OCI-LY1 (cell line): ENCODE measurements around the gene SELP.

Source experiments
- H2AFZ ChIP-seq: fragments of 200-600 bp; sonication (generic), shearing (Covaris generic); 2 replicates; pipeline ENCODE4 v1.6.0; 2014; ENCODE audit warnings: antibody characterized with exemption, mild to moderate bottlenecking, low read length
- H3F3A ChIP-seq: fragments of 200-600 bp; sonication (generic), shearing (Covaris generic); 2 replicates; pipeline ENCODE4 v1.6.0; 2014; ENCODE audit warnings: mild to moderate bottlenecking, antibody characterized with exemption, low read length, moderate library complexity; ENCODE audit not compliant: insufficient read depth
- H3K27ac ChIP-seq: fragments of 200-600 bp; sonication (generic); 2 replicates; pipeline ENCODE4 v1.5.1; 2014; ENCODE audit warnings: low read length, mixed run types, mild to moderate bottlenecking, low read depth; ENCODE audit not compliant: poor library complexity, severe bottlenecking
- H3K27me3 ChIP-seq: fragments of 200-600 bp; sonication (generic); 2 replicates; pipeline ENCODE4 v1.6.0; 2014; ENCODE audit warnings: antibody characterized with exemption, mild to moderate bottlenecking, low read length, moderate library complexity; ENCODE audit not compliant: insufficient read depth
- H3K36me3 ChIP-seq: fragments of 200-600 bp; sonication (generic); 2 replicates; pipeline ENCODE4 v1.6.1; 2014; ENCODE audit warnings: mild to moderate bottlenecking, antibody characterized with exemption, low read length, moderate library complexity, mixed read lengths; ENCODE audit not compliant: insufficient read depth
- H3K4me1 ChIP-seq: fragments of 200-600 bp; sonication (generic); 2 replicates; pipeline ENCODE4 v1.5.1; 2014; ENCODE audit warnings: mild to moderate bottlenecking, low read length, moderate library complexity; ENCODE audit not compliant: insufficient read depth, severe bottlenecking
- H3K4me2 ChIP-seq: fragments of 200-600 bp; sonication (generic), shearing (Covaris generic); 2 replicates; pipeline ENCODE4 v1.6.1; 2014; ENCODE audit warnings: low read length
- H3K4me3 ChIP-seq: fragments of 200-600 bp; sonication (generic); 2 replicates; pipeline ENCODE4 v1.5.1; 2014; ENCODE audit warnings: low read length, low read depth, mild to moderate bottlenecking, mixed read lengths; ENCODE audit not compliant: poor library complexity, severe bottlenecking
- H3K79me2 ChIP-seq: fragments of 200-600 bp; shearing (Covaris generic); 2 replicates; pipeline ENCODE4 v1.6.1; 2016; ENCODE audit warnings: mixed run types, low read length, mixed read lengths; ENCODE audit not compliant: insufficient read depth
- H3K9ac ChIP-seq: fragments of 200-600 bp; sonication (generic), shearing (Covaris generic); 2 replicates; pipeline ENCODE4 v1.6.1; 2014; ENCODE audit warnings: mild to moderate bottlenecking, low read length, mixed read lengths
- H3K9me2 ChIP-seq: fragments of 200-600 bp; sonication (generic), shearing (Covaris generic); 2 replicates; pipeline ENCODE4 v1.6.1; 2014; ENCODE audit warnings: low read depth, mild to moderate bottlenecking, low read length, mixed read lengths
- H3K9me3 ChIP-seq: fragments of 200-600 bp; shearing (Covaris generic); 2 replicates; pipeline ENCODE4 v1.6.1; 2014; ENCODE audit warnings: low read length, mixed read lengths
- H4K20me1 ChIP-seq: fragments of 200-600 bp; sonication (generic), shearing (Covaris generic); 2 replicates; pipeline ENCODE4 v1.6.0; 2016; ENCODE audit warnings: mild to moderate bottlenecking, low read length; ENCODE audit not compliant: insufficient read depth
- CTCF ChIP-seq: fragments of 200-600 bp; sonication (generic), shearing (Covaris generic); IDR thresholded peaks from 2 replicates; pipeline ENCODE4 v1.5.1; 2017; ENCODE audit warnings: mild to moderate bottlenecking, antibody characterized with exemption, low read length, moderate library complexity, mixed read lengths
- EZH2 ChIP-seq: fragments of 200-600 bp; sonication (generic), shearing (Covaris generic); IDR thresholded peaks from 2 replicates; pipeline ENCODE4 v1.8.0; 2017; ENCODE audit warnings: borderline replicate concordance, mixed run types, mild to moderate bottlenecking, antibody characterized with exemption, low read length, moderate library complexity, mixed read lengths

Gene SELP

GRCh38 chr1:169546087-169546995, 83.6 kb downstream of the SELP start:
- Histone ChIP-seq H4K20me1 (no peaks in the 10 kb centered on the region), H2AFZ (no peak overlapping the region), H3K4me2 (no peak overlapping the region), H3K9me2 (no peaks in the 10 kb centered on the region), H3K36me3 (no peaks in the 10 kb centered on the region), H3K9ac (no peak overlapping the region), H3K4me3 (no peak overlapping the region), H3K27me3 (no peaks in the 10 kb centered on the region), H3K27ac (no peak overlapping the region), H3K9me3 (no peaks in the 10 kb centered on the region), H3F3A (no peaks in the 10 kb centered on the region), H3K4me1 (no peaks in the 10 kb centered on the region), H3K79me2 (no peaks in the 10 kb centered on the region)
- TF ChIP-seq CTCF (peak; percentile 71), EZH2 (no peak)

DNA sequence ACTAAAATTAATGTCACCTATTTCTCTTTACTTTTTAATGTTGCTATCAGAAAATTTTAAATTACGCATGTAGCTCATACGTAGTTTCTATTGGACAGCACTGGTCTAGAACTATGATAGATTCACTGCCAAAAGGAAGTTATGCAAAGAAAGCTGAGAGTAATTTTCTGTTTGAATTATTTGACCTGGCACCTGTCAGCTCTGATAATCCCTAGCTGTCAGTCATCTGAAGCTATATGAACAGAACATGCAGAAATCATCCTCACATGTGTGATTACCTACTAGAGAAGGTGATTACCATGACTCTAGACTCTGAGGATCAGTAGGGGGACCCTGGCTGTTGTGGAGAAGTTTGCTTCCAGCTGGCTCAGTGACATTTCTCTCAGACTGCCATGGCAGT, 84.5 kb downstream of the SELP start:
- Histone ChIP-seq H3K4me2 (no peak overlapping the region), H3K27me3 (no peaks in the 10 kb centered on the region), H3K9me3 (no peaks in the 10 kb centered on the region), H3K36me3 (no peaks in the 10 kb centered on the region), H3K4me1 (no peaks in the 10 kb centered on the region), H3K27ac (no peak overlapping the region), H3K9me2 (no peaks in the 10 kb centered on the region), H3K4me3 (no peak overlapping the region), H4K20me1 (no peaks in the 10 kb centered on the region), H3F3A (no peaks in the 10 kb centered on the region), H2AFZ (no peak overlapping the region), H3K9ac (no peak overlapping the region), H3K79me2 (no peaks in the 10 kb centered on the region)
- TF ChIP-seq CTCF = no peak
- no peak for TF ChIP-seq EZH2

DNA sequence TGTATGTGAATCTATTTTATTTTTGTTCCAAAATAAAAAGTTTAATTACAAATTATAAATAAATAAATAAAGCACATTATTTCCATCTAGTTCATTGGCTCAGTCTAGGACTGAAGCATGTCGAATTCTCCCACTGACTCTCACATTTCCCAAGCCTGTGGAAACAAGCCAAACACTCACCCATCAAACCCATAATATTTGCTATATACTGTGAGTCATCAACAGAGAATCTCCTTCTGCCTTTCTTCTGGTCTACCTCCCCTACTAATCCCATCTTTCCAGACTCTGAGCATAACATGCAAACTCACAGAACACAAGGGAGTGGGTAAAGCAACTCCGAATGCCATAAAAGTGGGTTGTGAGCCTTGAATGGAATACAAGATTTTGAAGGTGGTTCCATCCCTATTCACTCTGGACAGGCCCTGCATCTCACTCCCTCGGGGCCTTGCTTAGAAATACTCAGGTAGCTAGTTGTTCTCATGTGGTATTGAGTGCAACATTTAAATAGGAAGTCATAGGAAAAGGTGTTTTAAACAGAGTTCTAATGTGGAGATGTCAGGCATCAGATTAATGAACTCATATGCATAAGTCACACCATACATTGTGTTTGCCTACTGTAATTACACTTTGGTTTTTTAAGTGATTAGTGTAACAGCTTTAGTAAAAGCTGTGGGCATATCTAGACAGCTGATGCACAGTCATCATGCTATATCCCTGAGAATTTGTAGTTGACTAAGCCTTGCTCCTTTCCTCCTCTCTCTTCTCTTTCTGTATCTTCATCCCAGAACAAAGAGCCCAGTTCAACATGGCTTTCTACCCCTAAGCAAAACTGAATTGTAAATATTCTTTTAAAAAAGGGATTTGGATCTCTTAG, 90.7 kb downstream of the SELP start:
- Histone ChIP-seq H2AFZ (no peak overlapping the region), H4K20me1 (no peaks in the 10 kb centered on the region), H3K4me2 (no peak overlapping the region), H3K27me3 (no peaks in the 10 kb centered on the region), H3K27ac (no peak overlapping the region), H3K4me1 (no peaks in the 10 kb centered on the region), H3K9me2 (no peaks in the 10 kb centered on the region), H3K9ac (no peak overlapping the region), H3K4me3 (no peak overlapping the region), H3F3A (no peaks in the 10 kb centered on the region), H3K9me3 (no peaks in the 10 kb centered on the region), H3K36me3 (no peaks in the 10 kb centered on the region), H3K79me2 (no peaks in the 10 kb centered on the region)
- TF ChIP-seq EZH2 (no peak), CTCF (no peak)
